Activated effector memory CD4-positive, alpha-beta T cell treated with Interleukin-2 at 50 U/mL for 16 hours (primary cell): ENCODE measurements around the gene LDLRAD4.

ENCODE experiments used
- DNase-seq: peaks from one replicate; pipeline ENCODE4 v3.0.0-alpha.2; 2020

The LDLRAD4 gene

DNA sequence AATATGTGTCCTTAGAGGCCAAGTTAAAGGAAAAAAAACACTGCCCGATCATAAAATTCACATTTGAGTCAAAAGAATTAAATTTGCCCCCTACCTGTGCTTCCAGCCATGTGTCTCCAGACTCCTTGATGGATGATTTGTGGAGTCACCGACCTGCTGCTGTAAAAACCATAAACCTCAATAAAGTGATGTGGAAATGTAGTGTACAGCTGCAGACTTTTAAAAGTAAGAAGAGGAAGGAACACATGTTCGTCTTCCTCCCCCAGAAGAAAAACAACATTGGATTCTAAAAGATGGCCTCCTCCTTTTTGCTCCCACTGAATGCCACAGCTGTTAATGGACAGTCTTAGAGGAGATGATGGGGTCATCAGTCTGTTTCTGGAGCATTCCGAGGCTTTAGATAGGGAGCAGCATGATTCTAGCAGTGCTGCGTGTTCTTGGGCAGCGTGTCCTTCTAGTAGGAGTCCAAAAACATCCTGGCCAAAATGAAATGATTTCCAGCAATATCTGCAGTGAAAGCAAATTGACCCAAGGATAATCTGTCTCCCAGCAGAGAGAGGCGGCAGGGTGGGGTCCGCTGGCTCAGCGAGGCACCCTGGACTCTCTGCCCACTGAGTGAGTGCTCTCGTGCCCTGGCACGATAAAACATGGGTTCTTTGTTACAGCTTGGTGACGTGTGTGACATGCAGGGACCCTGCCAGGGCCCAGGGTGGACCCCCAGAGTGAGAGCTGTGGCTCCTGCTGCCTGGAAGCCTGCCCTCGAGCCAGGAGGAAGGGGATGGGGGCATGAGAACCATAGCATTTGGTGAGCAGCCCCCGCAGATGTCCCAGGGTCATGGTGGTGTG, 311.7 kb downstream of the LDLRAD4 start:
- DNase-seq = no peak

DNA sequence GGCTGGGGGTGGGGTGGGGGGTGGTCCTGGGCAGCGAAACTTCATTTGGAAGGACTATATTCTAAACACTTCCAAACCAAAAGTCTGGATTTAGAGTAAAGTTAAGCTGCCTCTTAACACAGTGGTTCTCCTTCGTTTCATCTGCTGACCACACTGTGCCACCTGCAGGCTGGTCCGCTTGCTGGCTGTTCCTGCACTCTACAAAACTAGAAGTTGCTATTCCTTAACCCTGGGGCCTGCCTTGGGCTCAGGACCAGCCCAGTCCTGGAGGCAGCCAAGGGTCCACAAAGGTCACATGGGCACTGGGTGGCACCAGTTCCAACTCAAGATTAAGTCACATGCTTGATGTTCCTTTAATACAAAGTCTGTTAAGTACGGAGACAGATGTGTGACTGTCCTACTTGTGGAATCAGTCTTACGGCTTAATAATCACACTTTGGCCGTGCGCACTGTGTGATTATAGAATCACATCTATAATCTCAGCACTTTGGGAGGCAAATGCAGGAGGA, 312.4 kb downstream of the LDLRAD4 start:
- DNase-seq = no peak

DNA sequence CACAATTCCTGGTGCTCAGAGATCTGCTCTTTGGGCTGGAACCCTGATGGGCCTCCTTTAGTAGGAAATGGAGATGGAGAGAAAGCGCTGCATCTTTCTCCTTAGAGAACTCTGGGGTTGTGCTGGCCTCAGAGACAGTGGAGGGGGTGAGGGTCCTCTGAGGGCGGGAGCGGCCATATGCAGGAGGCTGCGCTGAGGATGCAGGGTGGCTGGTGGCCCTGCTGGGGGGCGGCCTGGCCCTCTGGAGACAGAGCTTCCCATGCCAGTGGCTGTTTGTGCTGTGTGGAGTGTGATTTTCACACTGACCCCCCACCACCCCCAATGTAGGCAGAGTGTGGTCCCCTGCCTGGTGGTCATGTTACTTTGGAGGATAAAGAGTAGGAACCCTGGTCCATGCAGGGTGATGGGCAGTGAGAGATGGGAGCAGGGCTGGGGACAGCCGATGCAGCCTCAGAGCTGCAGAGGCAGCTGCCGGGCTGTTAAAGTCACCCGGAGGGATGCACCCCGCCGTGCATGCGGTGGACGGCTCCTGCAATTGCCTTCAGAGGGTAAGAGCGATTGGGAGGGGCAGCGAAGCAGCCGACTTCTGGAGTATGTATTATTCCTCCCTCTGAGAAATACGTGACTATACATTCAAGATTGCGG, 313.2 kb downstream of the LDLRAD4 start:
- no peak for DNase-seq

DNA sequence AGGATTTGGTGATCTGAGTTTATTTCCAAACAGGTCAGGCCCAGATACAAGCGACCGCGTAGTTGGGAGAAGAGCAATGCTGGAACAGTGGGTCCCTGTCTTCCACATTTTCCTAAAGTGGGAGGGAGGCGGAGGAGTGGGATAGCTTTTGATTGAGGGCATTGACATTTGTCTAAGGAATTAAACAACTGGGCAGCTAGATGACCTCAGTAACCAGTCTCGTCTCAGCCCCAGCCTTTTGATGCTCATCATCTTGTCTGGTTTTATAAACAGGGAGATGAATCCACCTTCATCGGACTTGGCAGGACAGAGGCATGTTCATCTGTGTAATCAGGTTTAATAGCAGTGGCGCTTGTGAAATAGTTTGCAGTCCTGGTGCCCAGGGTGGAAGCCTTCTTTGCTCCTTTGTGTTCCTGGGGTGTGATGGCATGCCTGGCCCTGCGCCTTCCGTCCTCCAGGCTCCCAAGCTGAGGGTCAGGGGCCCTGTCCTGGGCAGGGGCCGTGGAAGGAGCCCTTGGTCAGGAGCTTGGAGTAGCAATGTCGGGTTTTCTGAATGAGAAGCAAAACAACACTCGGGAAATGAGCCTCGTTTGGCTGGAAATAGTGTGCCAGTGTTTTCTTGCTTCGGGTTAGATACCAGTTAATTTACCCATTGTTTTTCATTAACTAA, 314.0 kb downstream of the LDLRAD4 start:
- DNase-seq = no peak

DNA sequence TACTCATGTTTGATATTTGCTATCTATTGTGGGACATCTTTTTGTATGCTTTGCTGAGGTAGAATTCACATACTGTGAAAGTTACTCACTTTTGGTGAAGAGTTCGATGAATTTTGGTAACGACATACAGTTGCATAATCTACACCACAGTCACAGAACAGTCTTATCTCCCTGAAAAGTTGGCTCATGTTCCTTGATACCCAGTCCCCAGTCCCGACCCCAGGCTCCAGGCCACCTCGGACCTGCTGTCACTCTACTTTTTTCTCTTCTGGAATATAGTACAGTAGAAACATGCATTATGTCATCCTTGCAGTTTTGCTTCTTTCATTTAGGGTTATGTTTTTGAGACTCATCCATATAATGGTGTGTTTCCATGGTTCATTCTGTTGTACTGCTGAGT, 316.1 kb downstream of the LDLRAD4 start:
- no peak for DNase-seq

DNA sequence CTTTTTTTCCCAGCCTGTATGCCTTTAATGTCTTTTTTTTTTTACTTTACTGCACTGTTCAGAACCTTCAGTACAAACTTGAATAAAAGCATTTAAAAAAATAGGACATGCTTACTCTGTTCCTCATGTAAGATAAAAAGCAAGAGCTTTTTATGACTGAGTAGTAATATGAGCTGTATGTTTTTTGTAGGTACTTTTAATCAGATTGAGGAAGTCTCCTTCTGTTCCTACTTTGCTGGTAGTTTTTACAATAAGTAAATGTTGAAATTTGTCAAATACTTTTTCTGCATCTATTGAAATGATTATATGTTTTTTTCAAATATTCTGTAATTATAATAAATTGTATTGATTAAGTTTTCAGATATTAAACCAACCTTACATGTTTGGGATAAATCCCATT, 318.0 kb downstream of the LDLRAD4 start:
- no peak for DNase-seq

DNA sequence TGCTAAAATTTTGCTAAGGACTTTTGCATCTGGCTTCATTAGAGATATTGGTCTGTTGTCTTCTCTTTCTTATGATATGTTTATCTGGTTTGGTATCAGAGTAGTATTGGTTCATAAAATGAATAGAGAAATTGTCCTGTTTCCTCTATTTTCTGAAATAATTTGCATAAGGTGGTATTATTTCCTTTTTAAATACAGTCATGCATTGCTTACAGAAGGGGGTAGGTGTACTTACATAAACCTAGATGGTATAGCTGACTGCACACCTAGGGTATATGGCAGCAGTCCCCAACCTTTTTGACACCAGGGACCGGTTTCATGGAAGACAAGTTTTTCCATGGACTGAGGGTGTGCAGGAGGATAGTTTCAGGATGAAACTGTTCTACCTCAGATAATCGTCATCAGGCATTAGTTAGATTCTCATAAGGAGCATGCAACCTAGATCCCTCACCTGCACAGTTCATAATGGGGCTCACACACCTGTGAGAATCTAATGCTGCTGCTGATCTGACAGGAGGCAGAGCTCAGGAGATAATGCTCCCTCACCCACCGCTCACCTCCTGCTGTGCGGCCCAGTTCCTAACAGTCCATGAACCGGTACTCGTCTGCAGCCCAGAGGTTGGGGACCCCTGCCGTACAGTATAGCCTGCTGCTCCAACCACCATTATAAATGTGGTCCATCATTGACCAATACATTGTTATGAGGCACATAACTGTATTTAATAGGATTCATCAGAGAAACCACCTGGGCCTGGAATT, 318.6 kb downstream of the LDLRAD4 start:
- no peak for DNase-seq

DNA sequence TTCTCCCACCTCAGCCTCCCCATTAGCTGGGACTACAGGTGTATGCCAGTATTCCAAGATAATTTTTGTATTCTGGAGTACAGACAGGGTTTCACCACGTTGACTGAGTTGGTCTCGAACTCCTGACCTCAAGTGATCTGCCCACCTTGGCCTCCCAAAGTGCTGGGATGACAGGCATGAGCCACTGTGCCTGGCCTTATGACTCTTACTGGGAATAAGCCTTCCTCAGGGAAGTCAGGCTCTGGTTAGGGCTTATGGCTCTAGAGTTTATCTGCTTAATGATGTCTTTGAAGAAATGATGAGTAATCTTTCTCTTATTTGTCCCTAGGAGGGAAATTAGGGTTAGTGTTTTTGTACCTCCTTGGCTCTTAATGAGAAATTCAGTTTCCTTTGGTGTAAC, 320.1 kb downstream of the LDLRAD4 start:
- DNase-seq = no peak

DNA sequence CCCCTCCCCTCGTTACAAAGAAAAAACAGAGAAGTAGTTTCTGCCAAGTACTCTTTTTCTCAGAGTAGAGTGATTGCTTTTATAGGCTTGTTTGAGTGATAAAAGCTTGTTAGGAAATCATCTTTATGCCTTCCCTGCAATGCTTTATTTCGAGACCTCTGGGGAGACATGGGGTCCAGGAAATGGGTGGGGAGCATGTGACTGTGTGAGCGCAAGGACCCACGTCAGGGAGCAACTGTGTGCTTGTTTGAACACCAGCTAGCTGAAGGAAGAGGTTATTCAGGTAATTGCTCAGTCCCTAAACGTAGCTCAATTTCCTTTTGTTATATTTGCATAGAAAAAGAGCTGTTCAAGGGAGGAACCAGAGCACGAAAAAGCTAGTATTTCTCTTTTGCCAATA, 320.5 kb downstream of the LDLRAD4 start:
- DNase-seq = no peak

DNA sequence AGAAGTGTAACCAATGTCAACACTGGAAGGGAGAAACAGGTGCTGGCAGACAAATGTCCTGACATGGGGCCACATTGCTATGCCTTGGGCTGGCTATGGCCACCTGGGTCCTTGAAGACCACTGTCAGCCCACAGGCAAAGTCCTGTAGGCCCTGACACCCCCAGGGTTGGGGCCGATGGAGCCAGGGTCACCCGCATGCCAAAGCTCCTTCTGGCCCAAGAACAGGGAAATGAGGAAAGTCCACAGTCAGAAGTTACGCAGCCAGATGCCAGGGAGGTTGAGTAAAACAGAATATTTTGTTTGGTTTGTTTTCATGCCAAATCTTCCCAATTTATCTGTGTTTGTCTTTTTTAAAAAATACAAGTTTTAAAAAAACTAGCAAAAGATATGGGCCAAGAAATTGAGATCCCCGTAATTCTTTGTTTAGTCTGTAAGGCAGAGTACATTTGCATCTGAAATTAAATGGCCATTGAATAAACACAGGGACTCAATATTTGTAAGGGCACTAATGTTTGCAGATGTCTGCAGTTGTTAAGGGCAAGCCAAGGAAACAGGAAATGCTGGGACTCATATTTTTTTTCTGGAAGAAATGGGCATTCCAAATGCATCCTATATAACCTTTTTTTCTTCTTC, 321.4 kb downstream of the LDLRAD4 start:
- no peak for DNase-seq

DNA sequence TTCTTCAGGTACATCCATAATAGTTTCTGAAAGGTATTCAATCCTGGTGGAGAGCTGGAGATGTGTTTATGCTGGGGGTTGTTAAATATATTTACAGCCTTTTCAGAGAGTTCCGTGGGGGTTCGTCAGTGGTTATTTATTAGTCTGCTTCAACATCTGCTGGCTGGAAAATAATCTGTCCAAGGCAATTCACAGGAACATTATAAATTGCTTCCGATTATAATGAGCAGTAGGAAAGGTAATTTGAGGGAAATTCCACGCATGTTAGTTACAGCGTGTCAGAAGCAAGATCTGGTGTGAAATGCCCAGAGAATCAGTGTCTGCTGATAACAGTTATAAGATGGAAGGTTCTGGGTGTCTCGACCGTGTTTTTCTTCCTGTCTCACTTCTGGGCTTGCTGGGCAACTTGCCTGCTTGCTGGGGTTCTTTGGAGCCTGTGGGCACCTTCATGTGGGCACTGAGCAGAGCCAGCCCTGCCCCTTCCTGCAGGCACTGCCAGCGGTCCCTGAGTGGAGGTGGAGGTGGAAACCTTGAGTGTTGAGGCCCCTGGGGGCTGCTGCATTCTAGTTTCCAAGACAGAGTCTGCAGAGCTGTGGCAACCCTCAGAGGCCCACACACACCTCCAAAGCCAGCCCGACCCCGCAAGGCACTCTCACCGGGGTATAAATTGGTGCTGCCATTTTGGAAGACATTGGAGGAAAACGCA, 322.1 kb downstream of the LDLRAD4 start:
- no peak for DNase-seq

DNA sequence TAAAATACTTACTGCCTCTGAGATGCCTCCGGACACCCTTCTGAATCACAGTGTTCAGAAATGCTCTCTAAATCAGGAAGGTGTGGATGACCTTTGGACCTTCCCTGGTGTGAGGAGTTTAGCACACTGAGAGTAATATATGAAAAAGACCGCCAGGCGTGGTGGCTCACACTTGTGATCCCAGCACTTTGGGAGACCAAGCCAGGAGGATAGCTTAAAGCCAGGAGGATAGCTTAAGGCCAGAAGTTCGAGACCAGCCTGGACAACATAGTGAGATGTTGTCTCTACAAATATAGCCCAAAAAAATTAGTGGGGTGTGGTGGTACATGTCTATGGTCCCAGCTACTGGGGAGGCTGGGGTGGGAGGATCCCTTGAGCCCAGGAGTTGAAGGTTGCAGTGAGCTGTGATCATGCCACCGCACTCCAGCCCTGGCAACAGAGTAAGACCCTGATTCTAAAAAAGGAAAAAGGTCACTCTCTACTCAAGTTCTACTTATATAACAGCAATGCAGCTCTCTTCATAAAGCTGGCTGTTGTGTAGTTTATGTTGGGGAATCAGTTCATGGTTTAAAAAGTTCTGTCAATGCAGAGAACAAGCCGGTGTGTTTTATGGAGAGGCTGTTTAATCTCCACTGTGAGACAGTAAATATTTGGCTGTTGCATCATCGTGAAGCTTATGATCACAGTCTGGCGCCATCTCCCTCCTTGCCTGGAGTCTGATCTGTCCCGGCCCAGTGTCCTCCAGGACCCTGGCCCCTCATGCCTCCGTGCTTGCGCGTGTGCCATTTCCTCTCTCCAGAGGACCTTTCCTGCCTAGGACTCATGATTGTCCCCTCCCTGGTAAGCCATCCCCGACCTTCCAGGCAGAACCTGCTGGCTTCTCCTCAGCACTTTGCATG, 323.3 kb downstream of the LDLRAD4 start:
- no peak for DNase-seq

DNA sequence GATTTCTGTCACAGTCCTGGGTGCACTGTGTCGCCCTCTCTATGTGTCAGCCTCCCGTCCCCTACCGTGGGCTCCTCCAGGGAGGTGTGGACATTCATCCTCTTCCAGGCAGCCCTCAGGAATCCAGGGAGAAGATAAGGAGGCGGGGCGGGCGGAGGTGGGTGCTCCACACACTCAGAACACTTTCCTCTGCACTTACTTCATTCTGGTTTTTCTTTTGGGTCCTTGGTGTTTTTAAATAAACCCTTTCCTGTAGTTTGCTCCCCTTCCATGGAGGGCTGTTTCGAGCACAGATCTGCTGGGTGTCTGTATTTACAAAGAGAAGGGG, 323.9 kb downstream of the LDLRAD4 start:
- DNase-seq = no peak

DNA sequence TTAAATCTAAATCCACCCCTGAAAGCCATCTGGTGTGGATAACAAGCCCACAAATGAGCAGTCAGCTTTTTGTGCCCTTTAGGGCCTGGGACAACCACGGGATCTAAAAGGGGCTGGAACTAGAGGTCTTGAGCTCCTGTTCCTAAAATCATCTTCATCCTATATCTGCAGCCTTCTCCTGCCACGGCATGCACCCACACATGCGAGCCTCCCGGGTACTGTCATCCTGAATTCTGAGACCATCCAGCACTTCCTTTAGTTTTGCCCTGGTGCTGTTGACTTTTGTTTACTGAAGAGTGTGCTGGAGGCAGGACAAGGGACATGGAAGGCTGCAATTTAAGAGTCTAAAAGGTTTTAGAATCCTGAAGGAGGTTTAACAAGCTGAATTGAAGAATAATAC, 324.6 kb downstream of the LDLRAD4 start:
- DNase-seq = no peak

DNA sequence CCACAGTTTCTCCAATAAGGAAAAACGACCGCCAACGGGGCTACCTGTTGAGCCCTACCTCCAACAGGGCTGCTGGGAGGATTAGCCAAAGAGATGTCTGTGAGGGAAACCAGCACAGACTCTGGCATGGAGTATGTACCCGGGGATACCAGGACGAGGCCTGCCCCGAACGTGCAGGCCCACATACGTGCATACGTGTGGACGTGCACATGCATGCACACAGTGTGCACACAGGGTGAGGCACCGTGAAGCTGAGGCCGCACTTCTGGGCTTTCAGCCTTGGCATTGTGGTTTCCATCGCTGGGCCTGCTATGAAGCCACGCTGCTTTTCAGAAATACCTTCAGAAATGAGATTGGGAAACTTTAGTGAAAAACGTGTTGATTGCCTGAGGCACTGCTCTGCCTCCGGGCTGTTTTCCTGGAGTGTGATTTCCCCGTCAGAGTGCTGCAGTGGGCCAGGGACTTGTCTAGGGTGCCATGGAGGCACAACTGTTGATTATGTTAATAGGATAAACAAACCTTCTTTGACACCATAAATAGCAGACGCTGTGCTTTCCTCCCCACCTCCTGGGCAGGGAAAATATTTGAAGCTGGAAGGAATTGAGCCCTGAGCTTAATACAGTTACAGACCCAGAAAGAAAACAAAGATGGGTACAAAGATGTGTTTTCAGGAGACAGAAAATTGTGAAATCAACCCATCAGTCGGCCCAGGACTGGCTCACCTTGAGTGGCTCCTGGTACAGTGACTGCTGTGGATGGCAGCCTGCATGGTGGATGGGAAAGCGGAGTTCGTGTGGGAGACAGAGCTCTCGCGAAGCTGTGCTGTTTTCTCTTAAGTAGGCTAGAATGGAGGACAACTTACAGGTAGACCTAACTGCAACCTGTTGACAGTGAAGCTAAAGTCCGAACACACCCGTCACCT, 325.5 kb downstream of the LDLRAD4 start:
- DNase-seq = no peak

DNA sequence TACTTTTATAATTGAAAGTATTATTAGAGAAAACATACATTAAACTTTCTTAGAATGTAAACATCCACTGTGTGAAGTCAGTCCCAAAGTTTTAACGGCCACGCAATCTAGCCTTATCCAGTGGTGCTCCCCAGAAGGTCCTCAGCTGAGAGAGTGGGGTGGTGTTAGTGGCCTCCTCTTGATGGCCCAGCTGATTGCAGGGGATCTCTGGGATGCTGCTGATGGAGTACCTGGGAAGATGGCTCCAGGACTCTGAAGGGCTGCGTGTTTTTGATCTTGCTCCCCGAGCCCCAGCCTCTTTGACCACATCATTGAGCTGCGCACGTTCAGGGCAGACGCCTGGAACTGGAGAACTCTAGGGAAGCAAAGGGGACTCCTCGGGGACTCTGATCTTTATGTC, 326.4 kb downstream of the LDLRAD4 start:
- no peak for DNase-seq

DNA sequence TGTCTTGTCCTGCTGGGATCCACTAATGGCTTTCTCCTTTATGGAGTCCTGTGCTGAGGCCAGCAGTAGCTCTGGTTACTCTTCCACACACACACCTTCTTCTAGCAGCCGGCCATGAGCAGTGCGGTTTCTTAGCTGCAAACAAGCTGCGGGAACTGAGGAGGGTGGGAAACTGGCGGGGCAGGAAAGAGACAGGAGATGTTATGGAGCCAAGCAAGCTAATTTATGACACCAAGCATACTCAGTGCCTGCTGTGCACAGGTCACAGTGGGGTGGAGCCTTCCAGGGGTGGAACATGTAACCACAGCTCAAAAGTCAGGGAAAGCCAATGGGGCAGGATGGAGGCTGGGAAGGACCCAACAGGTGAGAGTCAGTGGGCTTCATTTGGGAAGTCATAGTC, 327.0 kb downstream of the LDLRAD4 start:
- no peak for DNase-seq

DNA sequence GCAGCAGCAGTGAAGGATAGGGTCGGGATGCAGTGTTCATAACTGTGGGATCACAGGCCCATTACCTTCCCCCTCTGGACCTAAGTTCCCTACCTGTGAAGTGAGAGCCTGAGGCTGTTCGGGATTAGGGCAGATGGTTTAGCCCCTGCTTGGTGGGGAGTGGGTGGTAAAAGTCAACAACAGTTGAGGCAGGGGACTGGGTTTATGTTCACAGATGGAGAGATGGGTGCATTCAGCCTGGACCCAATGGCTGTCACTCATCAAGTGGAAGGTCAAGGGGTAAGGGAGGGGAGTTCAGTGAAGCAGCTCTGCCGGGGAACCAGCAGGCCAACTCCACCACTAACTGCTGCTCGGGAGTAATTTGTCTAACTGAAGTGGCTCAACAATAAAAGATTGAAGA, 327.4 kb downstream of the LDLRAD4 start:
- no peak for DNase-seq

DNA sequence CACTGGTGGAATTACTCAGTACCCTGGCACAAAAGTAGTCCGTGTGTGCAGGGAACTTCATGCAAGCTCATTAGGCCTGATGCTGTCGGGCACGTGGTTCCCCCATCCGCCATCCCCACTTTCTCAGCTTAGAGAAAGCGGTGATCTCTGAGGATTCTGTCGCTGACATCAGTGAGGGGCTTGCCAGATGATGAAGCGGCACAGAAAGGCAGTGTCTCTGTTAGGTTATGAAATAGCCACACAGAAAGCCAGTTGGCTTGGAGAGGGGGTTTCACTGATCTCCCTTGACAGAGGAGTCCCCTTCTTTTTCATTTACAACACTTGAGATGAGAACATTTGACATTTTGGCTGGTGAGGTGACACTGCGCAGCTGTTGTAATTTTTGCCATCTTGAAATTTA, 328.1 kb downstream of the LDLRAD4 start:
- no peak for DNase-seq

DNA sequence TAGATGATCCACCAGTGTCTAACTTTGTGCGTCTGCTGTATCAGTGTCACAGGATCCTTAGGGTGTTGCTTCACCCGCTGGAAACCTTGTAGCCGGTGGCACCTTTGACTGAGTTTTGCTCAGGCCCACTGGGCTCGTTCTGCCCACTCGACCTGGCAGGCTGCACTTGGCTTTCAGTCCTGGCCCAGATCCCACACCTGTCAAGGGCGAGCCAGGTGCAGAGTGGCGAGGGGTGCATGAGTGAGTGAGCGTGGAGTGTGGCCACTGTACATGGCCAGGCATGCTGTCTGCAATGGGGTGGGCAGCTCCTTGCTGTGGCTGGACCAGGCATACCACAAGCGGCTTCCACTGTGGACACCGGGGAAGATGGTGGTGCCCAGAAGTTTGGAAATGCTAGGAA, 328.8 kb downstream of the LDLRAD4 start:
- no peak for DNase-seq
